ENCODE results near the gene ALCAM. TPM values are rescaled to one million over a fixed set of nuclear protein-coding genes. Genes with fewer than 3 reads are reported as not detected.

ALCAM gene
- total and polyA plus RNA-seq, 2 donors (not counting 1 experiment from before 2014, with no cell fraction given) = 6.2 to 23.8 TPM

GRCh38 chr3:105448338-105448982 is 81.8 kb downstream of the ALCAM start:
- intact Hi-C loops (cut with micrococcal nuclease) = no loop called here

GRCh38 chr3:105449414-105449813 is 82.7 kb downstream of the ALCAM start:
- Histone ChIP-seq H3K79me2 (ENCODE audit: control insufficient read depth, insufficient read depth, low read length) (peaks cover 6% of the 10 kb centered on the region), H4K20me1 (ENCODE audit: control insufficient read depth, insufficient read depth, low read length, poor library complexity, severe bottlenecking) (no peaks in the 10 kb centered on the region), H3K9ac (ENCODE audit: low read length) (no peak overlapping the region), H3K27ac (ENCODE audit: low read length in 2 of 2) (no peak overlapping the region), H3K4me1 (ENCODE audit: control insufficient read depth in 2 of 2, insufficient read depth in 2 of 2, low read length in 2 of 2) (no peaks in the 10 kb centered on the region), H3K4me3 (ENCODE audit: control extremely low read depth in 1 of 5, extremely low read depth in 1 of 5, insufficient read depth in 1 of 5, low read depth in 2 of 5, low read length in 4 of 5) (no peak overlapping the region), H3K4me2 (replicated peaks; ENCODE audit: low read depth, low read length, poor library complexity, severe bottlenecking) (no peak overlapping the region), H3K9me3 (ENCODE audit: control extremely low read depth in 1 of 3, control insufficient read depth in 2 of 3, insufficient read depth in 1 of 3, low read length in 2 of 3) (no peaks in the 10 kb centered on the region), H3K27me3 (replicated peaks in 1 of 4; ENCODE audit: control extremely low read depth in 1 of 4, control insufficient read depth in 3 of 4, insufficient read depth in 4 of 4, low read length in 3 of 4) (no peaks in the 10 kb centered on the region), H2AFZ (ENCODE audit: insufficient read depth, low read depth, low read length, poor library complexity, severe bottlenecking) (no peak overlapping the region), H3K36me3 (replicated peaks in 1 of 2; ENCODE audit: control extremely low read depth in 1 of 2, control insufficient read depth in 1 of 2, extremely low read depth in 1 of 2, insufficient read depth in 2 of 2, low read length in 1 of 2) (no peaks in the 10 kb centered on the region)
- no peak for TF ChIP-seq EZH2 (IDR thresholded peaks at IDR 0.05; ENCODE audit: borderline replicate concordance, insufficient read depth, low read depth, low read length, poor library complexity, severe bottlenecking)
- TF ChIP-seq CTCF (IDR thresholded peaks at IDR 0.05) = no peak
- Mint-ChIP-seq H3K27ac (no peak overlapping the region), H3K4me3 (no peak overlapping the region), H3K9me3 (ENCODE audit: insufficient read depth) (peaks cover 4% of the 10 kb centered on the region), H3K27me3 (no peaks in the 10 kb centered on the region), H3K4me1 (peaks cover 11% of the 10 kb centered on the region)
- intact Hi-C loops (cut with micrococcal nuclease) = no loop called here
- ChIA-PET POLR2A (no interaction called here), CTCF (no interaction called here)
- ATAC-seq (ENCODE audit: low read depth) (no peak), DNase-seq (no peak)
- WGBS (ENCODE audit: insufficient coverage) = no CpG with 5 or more reads among the region's 3 CpGs

More at GRCh38 chr3:105448338-105448982, 81.8 kb downstream of the ALCAM start:
- H4K20me1 ChIP-seq (ENCODE audit: control insufficient read depth, insufficient read depth, low read length, poor library complexity, severe bottlenecking) = no peaks in the 10 kb centered on the region
- no peak for TF ChIP-seq CTCF (IDR thresholded peaks at IDR 0.05)
- no peak for TF ChIP-seq EZH2 (IDR thresholded peaks at IDR 0.05; ENCODE audit: borderline replicate concordance, insufficient read depth, low read depth, low read length, poor library complexity, severe bottlenecking)
- H3K27me3 Mint-ChIP-seq = no peaks in the 10 kb centered on the region
- 95% methylated on average over 3 of the region's 4 CpGs for WGBS (ENCODE audit: insufficient coverage)
- ATAC-seq (ENCODE audit: low read depth) (no peak), DNase-seq (no peak)
- H3K9me3 ChIP-seq (ENCODE audit: control extremely low read depth in 1 of 3, control insufficient read depth in 2 of 3, insufficient read depth in 1 of 3, low read length in 2 of 3) = no peaks in the 10 kb centered on the region
- H3K4me2 ChIP-seq (replicated peaks; ENCODE audit: low read depth, low read length, poor library complexity, severe bottlenecking) = no peak overlapping the region
- peaks cover 6% of the 10 kb centered on the region for H3K79me2 ChIP-seq (ENCODE audit: control insufficient read depth, insufficient read depth, low read length)
- H3K4me1 Mint-ChIP-seq = peaks cover 9% of the 10 kb centered on the region
- no peak overlapping the region for H3K27ac Mint-ChIP-seq
- CTCF ChIA-PET = no interaction called here
- no peak overlapping the region for H3K4me3 ChIP-seq (ENCODE audit: control extremely low read depth in 1 of 5, extremely low read depth in 1 of 5, insufficient read depth in 1 of 5, low read depth in 2 of 5, low read length in 4 of 5)
- no peaks in the 10 kb centered on the region for H3K27me3 ChIP-seq (replicated peaks in 1 of 4; ENCODE audit: control extremely low read depth in 1 of 4, control insufficient read depth in 3 of 4, insufficient read depth in 4 of 4, low read length in 3 of 4)
- H3K9ac ChIP-seq (ENCODE audit: low read length) = no peak overlapping the region
- H2AFZ ChIP-seq (ENCODE audit: insufficient read depth, low read depth, low read length, poor library complexity, severe bottlenecking) = no peak overlapping the region
- no peaks in the 10 kb centered on the region for H3K4me1 ChIP-seq (ENCODE audit: control insufficient read depth in 2 of 2, insufficient read depth in 2 of 2, low read length in 2 of 2)
- no peaks in the 10 kb centered on the region for H3K36me3 ChIP-seq (replicated peaks in 1 of 2; ENCODE audit: control extremely low read depth in 1 of 2, control insufficient read depth in 1 of 2, extremely low read depth in 1 of 2, insufficient read depth in 2 of 2, low read length in 1 of 2)
- peaks cover 4% of the 10 kb centered on the region for H3K9me3 Mint-ChIP-seq (ENCODE audit: insufficient read depth)
- H3K27ac ChIP-seq (ENCODE audit: low read length in 2 of 2) = no peak overlapping the region
- H3K4me3 Mint-ChIP-seq = no peak overlapping the region
- POLR2A ChIA-PET = no interaction called here

Measured in B cell (primary cell).